Body of pancreas (tissue), 4 donors: Measurements from ENCODE around the gene CXCL6.

Experiments
- POLR2A ChIP-seq, 3 donors: fragments of 450-650 bp; IDR thresholded peaks; one replicate each; pipeline ENCODE4 v1.6.1; 2016; ENCODE audit warnings: antibody characterized with exemption in 3 of 3, mild to moderate bottlenecking in 2 of 3
- TF ChIP-seq, protein P1 (sequence below), 7 experiments: fragments of 450-650 bp in 4 of 7; fragments of 200-600 bp in 3 of 7; sonication (generic) in 3 of 7; IDR thresholded peaks; one replicate each; pipeline ENCODE4 v1.5.1; 2016 to 2019; ENCODE audit warnings: antibody characterized with exemption in 7 of 7

DNA sequence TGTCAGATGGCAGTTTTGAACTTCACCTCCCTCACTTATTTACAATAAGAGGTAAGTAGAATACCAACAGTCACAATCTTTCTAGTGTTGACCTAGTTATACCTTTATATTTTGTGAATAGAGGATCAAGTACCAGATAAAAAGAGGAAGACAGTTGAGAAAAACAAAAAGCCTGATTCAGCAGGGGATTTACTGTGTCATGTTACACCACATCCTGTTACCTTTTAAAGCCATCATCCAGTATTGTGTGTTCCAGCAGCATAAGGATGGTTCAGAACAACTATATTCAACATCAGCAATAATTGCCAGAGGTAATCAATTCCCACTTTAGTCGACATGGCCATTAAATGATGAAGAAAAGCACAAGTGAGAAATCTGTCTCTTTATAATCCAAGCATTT lies 21.3 kb upstream of the CXCL6 start:
- TF ChIP-seq, protein P1, sequence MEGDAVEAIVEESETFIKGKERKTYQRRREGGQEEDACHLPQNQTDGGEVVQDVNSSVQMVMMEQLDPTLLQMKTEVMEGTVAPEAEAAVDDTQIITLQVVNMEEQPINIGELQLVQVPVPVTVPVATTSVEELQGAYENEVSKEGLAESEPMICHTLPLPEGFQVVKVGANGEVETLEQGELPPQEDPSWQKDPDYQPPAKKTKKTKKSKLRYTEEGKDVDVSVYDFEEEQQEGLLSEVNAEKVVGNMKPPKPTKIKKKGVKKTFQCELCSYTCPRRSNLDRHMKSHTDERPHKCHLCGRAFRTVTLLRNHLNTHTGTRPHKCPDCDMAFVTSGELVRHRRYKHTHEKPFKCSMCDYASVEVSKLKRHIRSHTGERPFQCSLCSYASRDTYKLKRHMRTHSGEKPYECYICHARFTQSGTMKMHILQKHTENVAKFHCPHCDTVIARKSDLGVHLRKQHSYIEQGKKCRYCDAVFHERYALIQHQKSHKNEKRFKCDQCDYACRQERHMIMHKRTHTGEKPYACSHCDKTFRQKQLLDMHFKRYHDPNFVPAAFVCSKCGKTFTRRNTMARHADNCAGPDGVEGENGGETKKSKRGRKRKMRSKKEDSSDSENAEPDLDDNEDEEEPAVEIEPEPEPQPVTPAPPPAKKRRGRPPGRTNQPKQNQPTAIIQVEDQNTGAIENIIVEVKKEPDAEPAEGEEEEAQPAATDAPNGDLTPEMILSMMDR (IDR thresholded peaks at IDR 0.05), result no peak
- TF ChIP-seq POLR2A (IDR thresholded peaks at IDR 0.05), result no peak
